Gastrocnemius medialis (tissue), 4 donors: ENCODE data around the gene PGAP2. TPM values are rescaled to one million over a fixed set of nuclear protein-coding genes. Genes with fewer than 3 reads are reported as not detected.
"Not testable (repeated sequence)": the region's sequence is repeated elsewhere in the genome, so short reads cannot be mapped to it uniquely, and the experiment has no call there.

ENCODE experiments used
- ATAC-seq, 2 donors: fragments of 150-250 bp; one replicate each; pipeline ENCODE4 v1.9.1; 2016
- DNase-seq, 2 donors: peaks; one replicate each; pipeline ENCODE4 v3.0.0-alpha.2; 2019
- H3K27ac ChIP-seq, 4 donors: fragments of 200-600 bp; sonication (generic); 1 replicate in 1 of 4; 2 replicates in 3 of 4; pipeline ENCODE4 v1.5.1; 2016 to 2018; ENCODE audit warnings: mild to moderate bottlenecking in 2 of 4, moderate library complexity in 1 of 4
- H3K27me3 ChIP-seq, 3 donors: fragments of 200-600 bp; sonication (generic) in 2 of 3; 1 replicate in 1 of 3; 2 replicates in 2 of 3; pipeline versions ENCODE4 v1.5.1 to v1.6.0; 2016 to 2019; ENCODE audit warnings: mild to moderate bottlenecking in 1 of 3, moderate library complexity in 1 of 3
- H3K36me3 ChIP-seq, 2 donors: fragments of 200-600 bp; sonication (generic) in 1 of 2; one replicate each; pipeline ENCODE4 v1.5.1; 2017 to 2018
- H3K4me1 ChIP-seq, 2 donors: fragments of 200-600 bp; sonication (generic) in 1 of 2; one replicate each; pipeline ENCODE4 v1.5.1; 2016 to 2017; ENCODE audit warnings: mild to moderate bottlenecking in 2 of 2
- H3K4me3 ChIP-seq, 4 donors: fragments of 200-600 bp; sonication (generic) in 3 of 4; 1 replicate in 1 of 4; 2 replicates in 3 of 4; pipeline ENCODE4 v1.5.1; 2016 to 2019; ENCODE audit warnings: mild to moderate bottlenecking in 2 of 4
- H3K9me3 ChIP-seq, 3 donors: fragments of 200-600 bp; sonication (generic) in 2 of 3; 1 replicate in 1 of 3; 2 replicates in 2 of 3; pipeline ENCODE4 v1.5.1; 2016 to 2019
- POLR2A ChIP-seq, 2 donors: fragments of 450-650 bp; IDR thresholded peaks; one replicate each; pipeline ENCODE4 v1.6.1; 2017; ENCODE audit warnings: antibody characterized with exemption in 2 of 2, mild to moderate bottlenecking in 2 of 2, moderate library complexity in 2 of 2
- in situ Hi-C, 4 donors: fragments of 200-750 bp; cut with MboI; loops; one replicate each; pipeline versions ENCODE4 v1.15.0 to v1.8.0; 2017; ENCODE audit warnings: low sequenced_read_pairs in 4 of 4
- intact Hi-C: fragments of 100-400 bp; cut with DNase I; formaldehyde crosslinking; loops from one replicate; pipeline ENCODE4 v1.15.1; 2023; ENCODE audit warnings: low total_unique reads
- total RNA-seq, 4 donors: library from RNA; depleted of rRNA; stranded (reverse); fragments of >200 nt; gene quantifications; one replicate each; pipeline versions ENCODE4 v1.1.0 to v1.2.3, GENCODE V29; 2016
- TF ChIP-seq, protein P1 (sequence below), 5 experiments: fragments of 450-650 bp in 3 of 5; fragments of 200-600 bp in 2 of 5; sonication (generic) in 2 of 5; IDR thresholded peaks in 4 of 5; conservative IDR thresholded peaks in 1 of 5; 1 replicate in 4 of 5; 2 replicates in 1 of 5; pipeline ENCODE4 v1.5.1; 2016 to 2019; ENCODE audit warnings: antibody characterized with exemption in 5 of 5, mild to moderate bottlenecking in 3 of 5, moderate library complexity in 3 of 5

PGAP2 gene
- total RNA-seq, 4 donors from 2014 or later, result 4.6 to 8.0 (median 6.5) TPM

GRCh38 chr11:3786781-3787428 is 21.5 kb upstream of the PGAP2 start:
- no peak overlapping the region for H3K4me3 ChIP-seq
- TF ChIP-seq, protein P1, sequence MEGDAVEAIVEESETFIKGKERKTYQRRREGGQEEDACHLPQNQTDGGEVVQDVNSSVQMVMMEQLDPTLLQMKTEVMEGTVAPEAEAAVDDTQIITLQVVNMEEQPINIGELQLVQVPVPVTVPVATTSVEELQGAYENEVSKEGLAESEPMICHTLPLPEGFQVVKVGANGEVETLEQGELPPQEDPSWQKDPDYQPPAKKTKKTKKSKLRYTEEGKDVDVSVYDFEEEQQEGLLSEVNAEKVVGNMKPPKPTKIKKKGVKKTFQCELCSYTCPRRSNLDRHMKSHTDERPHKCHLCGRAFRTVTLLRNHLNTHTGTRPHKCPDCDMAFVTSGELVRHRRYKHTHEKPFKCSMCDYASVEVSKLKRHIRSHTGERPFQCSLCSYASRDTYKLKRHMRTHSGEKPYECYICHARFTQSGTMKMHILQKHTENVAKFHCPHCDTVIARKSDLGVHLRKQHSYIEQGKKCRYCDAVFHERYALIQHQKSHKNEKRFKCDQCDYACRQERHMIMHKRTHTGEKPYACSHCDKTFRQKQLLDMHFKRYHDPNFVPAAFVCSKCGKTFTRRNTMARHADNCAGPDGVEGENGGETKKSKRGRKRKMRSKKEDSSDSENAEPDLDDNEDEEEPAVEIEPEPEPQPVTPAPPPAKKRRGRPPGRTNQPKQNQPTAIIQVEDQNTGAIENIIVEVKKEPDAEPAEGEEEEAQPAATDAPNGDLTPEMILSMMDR (IDR thresholded peaks at IDR 0.05 in 4 of 5, conservative IDR thresholded peaks at IDR 0.05 in 1 of 5), result no peak
- ATAC-seq, result no peak

DNA sequence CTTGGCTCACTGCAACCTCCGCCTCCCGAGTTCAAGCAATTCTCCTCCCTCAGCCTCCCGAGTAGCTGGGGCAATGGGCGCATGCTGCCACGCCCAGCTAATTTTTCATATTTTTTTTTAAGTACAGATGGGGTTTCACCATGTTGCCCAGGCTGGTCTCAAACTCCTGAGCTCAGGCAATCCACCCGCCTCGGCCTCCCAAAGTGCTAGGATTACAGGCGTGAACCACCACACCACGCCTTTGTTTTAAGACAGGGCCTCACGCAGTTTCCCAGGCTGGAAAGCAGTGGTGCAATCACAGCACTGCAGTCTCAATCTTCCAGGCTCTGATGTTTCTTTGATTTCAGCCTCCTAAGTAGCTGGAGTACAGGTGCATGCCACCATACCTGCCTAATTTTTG is 14.0 kb upstream of the PGAP2 start:
- in situ Hi-C loops, result not testable (repeated sequence)
- intact Hi-C loops, result loop anchor here (10.0 kb wide), 1 partner anchor 180 kb away; no protein-coding TSS in a partner anchor
- H3K4me1 ChIP-seq, result peaks cover 26 to 35% of the 10 kb centered on the region in 2 donors

More at GRCh38 chr11:3786781-3787428, 21.5 kb upstream of the PGAP2 start:
- H3K36me3 ChIP-seq, result peaks cover 0 to 4% of the 10 kb centered on the region in 2 donors
- H3K4me1 ChIP-seq, result peaks cover 13 to 21% of the 10 kb centered on the region in 2 donors
- H3K9me3 ChIP-seq, result no peaks in the 10 kb centered on the region
- peak overlapping the region in 1 of 4 donors; percentile 26 for H3K27ac ChIP-seq
- DNase-seq, result no peak
- in situ Hi-C loops (no loop called here), intact Hi-C loops (no loop called here)
- H3K27me3 ChIP-seq, result no peaks in the 10 kb centered on the region

DNA sequence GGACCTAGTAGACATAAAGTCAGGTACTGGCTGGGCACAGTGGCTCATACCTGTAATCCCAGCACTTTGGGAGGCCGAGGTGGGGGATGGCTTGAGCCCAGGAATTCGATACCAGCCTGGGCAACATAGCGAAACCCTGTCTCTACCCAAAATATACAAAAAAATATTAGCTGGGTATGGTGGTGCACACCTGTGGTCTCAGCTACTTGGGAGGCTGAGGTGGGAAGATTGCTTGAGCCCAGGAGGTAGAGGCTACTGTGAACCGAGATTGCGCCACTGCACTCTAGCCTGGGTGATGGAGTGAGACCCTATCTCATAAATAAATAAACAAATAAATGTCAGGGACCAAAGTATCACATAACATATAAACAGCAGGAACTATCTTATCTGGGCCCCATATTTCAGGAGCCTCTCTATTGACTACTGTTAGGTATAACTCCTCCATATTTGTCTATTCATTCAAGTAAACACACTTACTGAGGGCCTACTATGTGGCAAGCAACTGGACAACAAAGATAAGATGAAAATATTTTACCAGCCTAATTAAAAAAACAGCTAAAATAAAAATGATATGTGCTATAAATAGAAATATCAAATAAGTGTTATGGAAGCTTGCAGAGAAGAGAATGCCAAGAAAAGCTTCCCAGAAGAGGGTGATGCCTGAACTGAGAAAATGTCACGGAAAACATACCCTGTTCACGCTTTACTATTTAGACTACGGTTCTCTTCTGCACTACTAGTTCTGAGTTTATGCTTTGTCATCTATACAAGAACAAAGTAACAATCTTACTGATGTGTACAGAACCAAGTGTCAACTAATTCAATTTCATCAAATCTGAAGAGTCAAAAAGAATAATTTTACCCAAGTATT is 13.0 kb upstream of the PGAP2 start:
- in situ Hi-C loops (no loop called here), intact Hi-C loops (loop anchor here (1.0 to 10.0 kb wide), 2 partner anchors 82 to 181 kb away; no protein-coding TSS in a partner anchor)
- TF ChIP-seq POLR2A (IDR thresholded peaks at IDR 0.05), result no peak
- TF ChIP-seq, protein P1 (IDR thresholded peaks at IDR 0.05 in 4 of 5, conservative IDR thresholded peaks at IDR 0.05 in 1 of 5), result no peak
- Histone ChIP-seq H3K36me3 (peaks cover 0 to 23% of the 10 kb centered on the region in 2 donors), H3K27me3 (no peaks in the 10 kb centered on the region), H3K4me3 (peak overlapping the region; percentile 90 to 98 (median 95)), H3K27ac (peak overlapping the region; percentile 96 to 100 (median 98)), H3K9me3 (no peaks in the 10 kb centered on the region), H3K4me1 (peaks cover 26 to 32% of the 10 kb centered on the region in 2 donors)
- DNase-seq (no peak), ATAC-seq (no peak)

More for the DNA sequence above, 14.0 kb upstream of the PGAP2 start:
- not testable (repeated sequence) for H3K9me3 ChIP-seq, DNase-seq, ATAC-seq, H3K4me3 ChIP-seq, H3K27me3 ChIP-seq
- H3K36me3 ChIP-seq, result peaks cover 0 to 23% of the 10 kb centered on the region in 2 donors
- peak overlapping the region in 1 of 4 donors; percentile 99 for H3K27ac ChIP-seq

GRCh38 chr11:3796002-3796311 is 12.4 kb upstream of the PGAP2 start:
- Histone ChIP-seq H3K4me3 (peak overlapping the region; percentile 90 to 98 (median 95)), H3K36me3 (peaks cover 0 to 22% of the 10 kb centered on the region in 2 donors), H3K9me3 (no peaks in the 10 kb centered on the region), H3K27me3 (no peaks in the 10 kb centered on the region), H3K27ac (peak overlapping the region; percentile 96 to 100 (median 98)), H3K4me1 (peaks cover 26 to 29% of the 10 kb centered on the region in 2 donors)
- no peak for DNase-seq
- no peak for ATAC-seq
- intact Hi-C loops, result loop anchor here (1.0 to 10.0 kb wide), 2 partner anchors 83 to 181 kb away; no protein-coding TSS in a partner anchor
- in situ Hi-C loops, result no loop called here
- TF ChIP-seq POLR2A (IDR thresholded peaks at IDR 0.05), result no peak
- TF ChIP-seq, protein P1 (IDR thresholded peaks at IDR 0.05 in 4 of 5, conservative IDR thresholded peaks at IDR 0.05 in 1 of 5), result no peak

DNA sequence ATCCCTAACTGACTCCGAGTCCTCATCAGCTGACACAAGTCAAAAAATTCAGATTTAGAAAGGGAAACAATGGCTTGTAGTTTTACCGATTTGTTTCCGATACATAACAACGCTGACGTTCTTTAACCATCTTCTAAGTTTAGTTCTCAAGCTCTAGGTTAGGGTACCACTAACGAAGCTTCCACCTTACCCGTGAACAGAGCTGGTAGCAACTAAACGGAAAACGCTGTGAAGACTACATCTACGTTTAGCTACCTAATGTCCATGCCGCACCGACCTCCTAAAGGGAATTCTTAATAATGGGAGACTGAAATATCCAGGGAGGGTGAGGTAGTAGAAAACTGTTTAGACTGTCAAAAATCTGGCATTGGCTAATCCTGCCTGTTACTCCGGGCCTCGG is 12.0 kb upstream of the PGAP2 start:
- no peak for TF ChIP-seq POLR2A (IDR thresholded peaks at IDR 0.05)
- TF ChIP-seq, protein P1 (IDR thresholded peaks at IDR 0.05 in 4 of 5, conservative IDR thresholded peaks at IDR 0.05 in 1 of 5), result no peak
- in situ Hi-C loops (no loop called here), intact Hi-C loops (loop anchor here (1.0 to 10.0 kb wide), 2 partner anchors 83 to 182 kb away; no protein-coding TSS in a partner anchor)
- Histone ChIP-seq H3K27ac (peak overlapping the region; percentile 96 to 100 (median 98)), H3K27me3 (no peaks in the 10 kb centered on the region), H3K4me3 (peak overlapping the region; percentile 90 to 98 (median 95)), H3K36me3 (peaks cover 0 to 20% of the 10 kb centered on the region in 2 donors), H3K9me3 (no peaks in the 10 kb centered on the region), H3K4me1 (peaks cover 26 to 29% of the 10 kb centered on the region in 2 donors)
- ATAC-seq (no peak), DNase-seq (no peak)
